Activated T-cell treated with anti-CD3 and anti-CD28 coated beads, Interleukin-2, amount 50 U/mL, for 72 hours (primary cell): ENCODE results near the gene LRMDA. TPM values are rescaled to one million over a fixed set of nuclear protein-coding genes. Genes with fewer than 3 reads are reported as not detected.

Source experiments
- ATAC-seq, 2 donors: fragments of 150-1000 bp; cut with Tn5 transposase; replicated peaks in 1 of 2; 2 replicates each; pipeline ENCODE4 v1.10.0; 2021; ENCODE audit warnings: moderate library complexity in 2 of 2, mild to moderate bottlenecking in 1 of 2
- DNase-seq, 2 donors: peaks; one replicate each; pipeline ENCODE4 v3.0.0; 2021 to 2022; ENCODE audit warnings: mixed read lengths in 1 of 2
- H3K27ac Mint-ChIP-seq: one replicate; pipeline ENCODE4 v1.8.0; 2022; ENCODE audit warnings: mild to moderate bottlenecking, moderate library complexity, mixed read lengths
- H3K27me3 Mint-ChIP-seq: one replicate; pipeline ENCODE4 v1.8.0; 2022; ENCODE audit warnings: low read depth, mixed read lengths
- H3K36me3 Mint-ChIP-seq, 2 donors: one replicate each; pipeline ENCODE4 v1.8.0; 2022; ENCODE audit warnings: mixed read lengths in 2 of 2, mild to moderate bottlenecking in 1 of 2; ENCODE audit not compliant: insufficient read depth in 2 of 2
- H3K4me1 Mint-ChIP-seq: one replicate; pipeline ENCODE4 v1.8.0; 2022; ENCODE audit warnings: low read depth, mixed read lengths
- H3K4me3 Mint-ChIP-seq, 2 donors: one replicate each; pipeline ENCODE4 v1.8.0; 2022; ENCODE audit warnings: mild to moderate bottlenecking in 2 of 2, mixed read lengths in 2 of 2, moderate library complexity in 2 of 2
- H3K9me3 Mint-ChIP-seq, 2 donors: one replicate each; pipeline ENCODE4 v1.8.0; 2022; ENCODE audit warnings: mixed read lengths in 2 of 2
- total RNA-seq, 2 donors: library from RNA; stranded (reverse); gene quantifications; one replicate each; pipeline ENCODE4 v1.2.3, GENCODE V29; 2022

The LRMDA gene
- total RNA-seq, 2 donors from 2014 or later = not detected

DNA sequence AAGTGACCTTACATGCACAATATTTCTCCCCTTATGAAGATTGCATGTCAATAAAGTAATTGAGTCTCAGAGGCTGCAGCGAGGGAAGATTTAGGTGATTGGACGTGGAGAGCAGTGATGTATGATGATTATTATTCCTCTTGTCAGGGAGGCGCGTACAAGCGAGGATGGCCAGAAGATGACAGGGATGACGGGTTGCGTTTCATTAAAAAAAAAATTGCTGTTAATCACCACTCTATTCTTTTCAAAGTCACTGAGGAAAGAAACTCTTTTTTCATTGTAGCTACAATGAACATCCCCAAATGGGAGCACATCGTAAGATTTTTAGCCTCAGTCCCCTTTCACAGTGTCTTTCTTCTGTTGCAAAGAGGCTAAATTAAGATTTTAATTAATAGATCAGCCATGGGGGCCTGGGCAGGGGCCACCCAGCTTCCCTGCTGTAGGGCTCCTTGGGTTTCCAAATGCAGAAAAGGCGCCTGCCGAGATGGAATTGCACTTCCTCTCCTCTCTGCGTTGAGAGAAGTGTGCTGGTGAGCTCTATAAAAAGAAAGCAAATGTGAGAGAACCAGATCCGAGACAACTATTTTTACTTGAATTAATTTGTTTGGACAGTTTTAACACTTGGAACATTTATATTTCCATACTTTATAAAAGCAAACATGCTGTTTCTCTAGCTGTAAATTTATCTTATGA lies 998.1 kb downstream of the LRMDA start:
- no peaks in the 10 kb centered on the region for H3K4me1 Mint-ChIP-seq
- ATAC-seq (no peak), DNase-seq (no peak)
- H3K36me3 Mint-ChIP-seq = no peaks in the 10 kb centered on the region
- peaks cover 1 to 4% of the 10 kb centered on the region in 2 donors for H3K9me3 Mint-ChIP-seq
- no peaks in the 10 kb centered on the region for H3K27me3 Mint-ChIP-seq
- no peak overlapping the region for H3K4me3 Mint-ChIP-seq
- H3K27ac Mint-ChIP-seq = no peak overlapping the region

GRCh38 chr10:76430061-76430645 lies 998.7 kb downstream of the LRMDA start:
- Mint-ChIP-seq H3K27me3 (no peaks in the 10 kb centered on the region), H3K4me3 (no peak overlapping the region), H3K27ac (no peak overlapping the region), H3K4me1 (no peaks in the 10 kb centered on the region), H3K9me3 (peaks cover 1 to 4% of the 10 kb centered on the region in 2 donors), H3K36me3 (no peaks in the 10 kb centered on the region)
- DNase-seq (no peak), ATAC-seq (no peak)

GRCh38 chr10:76432016-76433012 lies 1000.9 kb downstream of the LRMDA start:
- ATAC-seq (no peak), DNase-seq (no peak)
- Mint-ChIP-seq H3K4me3 (no peak overlapping the region), H3K4me1 (no peaks in the 10 kb centered on the region), H3K36me3 (no peaks in the 10 kb centered on the region), H3K27me3 (no peaks in the 10 kb centered on the region), H3K9me3 (peaks cover 1 to 4% of the 10 kb centered on the region in 2 donors), H3K27ac (no peak overlapping the region)

- H3K36me3 Mint-ChIP-seq = no peaks in the 10 kb centered on the region
Measured at GRCh38 chr10:76433161-76434005, 1002.0 kb downstream of the LRMDA start.

GRCh38 chr10:76435157-76435556 lies 1003.7 kb downstream of the LRMDA start:
- Mint-ChIP-seq H3K4me1 (no peaks in the 10 kb centered on the region), H3K36me3 (no peaks in the 10 kb centered on the region), H3K9me3 (peaks cover 0 to 1% of the 10 kb centered on the region in 2 donors), H3K27ac (no peak overlapping the region), H3K4me3 (no peak overlapping the region), H3K27me3 (no peaks in the 10 kb centered on the region)
- DNase-seq = no peak
- ATAC-seq = no peak

More at GRCh38 chr10:76433161-76434005, 1002.0 kb downstream of the LRMDA start:
- H3K9me3 Mint-ChIP-seq = peaks cover 1 to 2% of the 10 kb centered on the region in 2 donors
- H3K4me1 Mint-ChIP-seq = no peaks in the 10 kb centered on the region
- no peaks in the 10 kb centered on the region for H3K27me3 Mint-ChIP-seq
- no peak for ATAC-seq
- no peak overlapping the region for H3K4me3 Mint-ChIP-seq
- H3K27ac Mint-ChIP-seq = no peak overlapping the region
- DNase-seq = no peak

DNA sequence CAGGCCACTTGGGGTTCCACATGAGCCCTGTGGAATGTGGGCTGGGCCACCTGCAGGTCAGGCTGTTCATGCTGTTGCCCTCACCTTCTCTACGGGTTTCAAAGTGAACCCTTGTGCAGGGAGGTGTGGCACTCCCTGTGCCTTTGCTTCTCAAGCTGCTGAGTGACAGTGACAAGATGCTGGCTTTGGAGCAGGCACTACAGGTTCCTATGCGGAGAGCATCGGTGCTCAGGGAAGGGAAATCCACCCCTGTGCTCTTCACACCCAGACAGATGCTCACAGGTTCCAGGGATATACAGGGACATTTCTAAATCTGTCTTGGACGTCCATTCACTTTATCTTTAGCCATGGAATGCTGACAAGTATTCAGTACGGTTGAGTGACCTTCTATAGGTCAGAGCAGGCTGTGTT lies 1005.0 kb downstream of the LRMDA start:
- Mint-ChIP-seq H3K36me3 (no peaks in the 10 kb centered on the region), H3K9me3 (peaks cover 1 to 2% of the 10 kb centered on the region in 2 donors), H3K27ac (no peak overlapping the region), H3K27me3 (no peaks in the 10 kb centered on the region), H3K4me3 (no peak overlapping the region), H3K4me1 (no peaks in the 10 kb centered on the region)
- no peak for ATAC-seq
- no peak for DNase-seq

- no peaks in the 10 kb centered on the region for H3K4me1 Mint-ChIP-seq
- no peak overlapping the region for H3K27ac Mint-ChIP-seq
- no peaks in the 10 kb centered on the region for H3K27me3 Mint-ChIP-seq
- no peaks in the 10 kb centered on the region for H3K36me3 Mint-ChIP-seq
- ATAC-seq (no peak), DNase-seq (no peak)
- no peak overlapping the region for H3K4me3 Mint-ChIP-seq
- H3K9me3 Mint-ChIP-seq = peaks cover 0 to 2% of the 10 kb centered on the region in 2 donors
Measured at GRCh38 chr10:76436981-76437380, 1005.6 kb downstream of the LRMDA start.

GRCh38 chr10:76440426-76440825 lies 1009.0 kb downstream of the LRMDA start:
- ATAC-seq (no peak), DNase-seq (no peak)
- peaks cover 0 to 2% of the 10 kb centered on the region in 2 donors for H3K9me3 Mint-ChIP-seq
- no peaks in the 10 kb centered on the region for H3K27me3 Mint-ChIP-seq
- H3K27ac Mint-ChIP-seq = no peak overlapping the region
- no peaks in the 10 kb centered on the region for H3K4me1 Mint-ChIP-seq
- no peak overlapping the region for H3K4me3 Mint-ChIP-seq
- no peaks in the 10 kb centered on the region for H3K36me3 Mint-ChIP-seq

DNA sequence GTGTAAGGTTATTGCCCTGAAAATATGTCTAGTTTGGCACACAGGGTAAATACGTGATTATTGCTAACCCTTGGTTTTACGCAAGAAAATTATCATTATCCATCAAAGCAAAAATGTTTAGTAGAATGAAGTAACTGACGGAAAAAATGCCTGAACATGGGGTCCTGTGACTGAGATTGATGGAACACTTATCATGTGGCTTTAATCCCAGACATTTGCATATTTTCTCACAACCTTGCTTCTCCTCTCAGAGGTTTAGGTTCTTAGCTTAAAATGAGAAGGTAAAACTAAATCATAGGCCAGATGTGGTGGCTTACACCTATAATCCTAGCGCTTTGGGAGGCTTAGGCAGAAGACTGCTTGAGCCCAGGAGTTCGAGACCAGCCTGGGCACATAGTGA lies 1010.7 kb downstream of the LRMDA start:
- H3K27me3 Mint-ChIP-seq = no peaks in the 10 kb centered on the region
- no peak overlapping the region for H3K27ac Mint-ChIP-seq
- DNase-seq = no peak
- H3K4me1 Mint-ChIP-seq = no peaks in the 10 kb centered on the region
- H3K9me3 Mint-ChIP-seq = peaks cover 0 to 2% of the 10 kb centered on the region in 2 donors
- no peak for ATAC-seq
- H3K36me3 Mint-ChIP-seq = no peaks in the 10 kb centered on the region
- no peak overlapping the region for H3K4me3 Mint-ChIP-seq

DNA sequence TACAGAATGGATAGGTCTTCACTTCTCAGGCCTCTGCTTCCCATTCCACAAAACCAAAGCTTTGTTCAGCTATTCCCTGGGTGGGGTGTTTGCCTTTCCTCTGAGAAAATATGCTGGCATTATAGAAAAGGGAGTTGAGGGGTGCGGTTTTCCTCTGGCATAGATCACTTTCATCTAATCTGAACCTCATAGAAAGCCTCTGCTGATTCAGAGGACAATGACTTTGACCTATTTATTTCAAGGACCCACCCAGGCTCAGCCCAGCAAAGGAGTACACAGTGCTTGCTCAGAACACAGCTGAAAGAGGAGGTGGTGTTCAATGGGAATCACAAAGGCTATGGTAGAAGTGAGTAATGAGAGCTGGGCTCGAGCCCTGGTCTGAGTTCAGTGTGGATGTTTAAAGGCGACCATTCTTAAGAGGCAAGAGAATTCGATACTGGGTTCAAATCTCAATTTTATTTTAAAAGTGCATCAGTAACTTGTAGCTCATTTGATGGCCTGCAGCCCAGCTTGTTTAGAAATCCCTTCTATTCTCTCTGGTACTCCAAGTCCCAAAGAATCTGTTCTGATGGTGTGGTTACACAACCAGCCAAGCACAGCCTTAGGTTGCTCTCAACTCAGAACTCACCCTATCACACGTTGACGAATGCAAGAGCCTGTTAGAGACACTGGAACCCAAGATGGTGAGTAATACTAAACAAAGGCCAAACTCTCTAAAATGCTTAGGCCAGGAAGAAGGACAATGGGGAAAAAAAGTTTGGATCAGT lies 1012.8 kb downstream of the LRMDA start:
- Mint-ChIP-seq H3K27me3 (no peaks in the 10 kb centered on the region), H3K4me3 (no peak overlapping the region), H3K36me3 (no peaks in the 10 kb centered on the region), H3K9me3 (peaks cover 0 to 2% of the 10 kb centered on the region in 2 donors), H3K27ac (no peak overlapping the region), H3K4me1 (no peaks in the 10 kb centered on the region)
- ATAC-seq (no peak), DNase-seq (no peak)

DNA sequence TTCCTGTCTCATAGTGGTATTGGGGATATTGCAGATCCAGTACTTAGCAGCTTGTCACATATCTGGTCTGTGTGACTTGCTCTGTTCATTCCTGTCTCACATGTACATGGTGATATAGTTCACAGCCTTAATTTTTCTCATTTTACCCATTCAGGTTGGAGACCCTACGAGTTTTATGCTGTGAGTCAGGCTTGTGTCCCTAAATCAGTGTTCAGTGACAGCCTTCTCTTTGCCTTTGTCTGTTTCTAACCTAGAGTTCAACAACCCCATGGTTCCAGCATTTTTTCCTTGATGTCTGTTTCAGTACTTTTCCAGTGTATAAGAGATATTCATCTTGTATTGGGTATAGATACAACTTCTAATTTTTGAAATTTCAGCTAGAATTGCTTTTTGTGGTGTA lies 1016.2 kb downstream of the LRMDA start:
- H3K27me3 Mint-ChIP-seq = no peaks in the 10 kb centered on the region
- no peak overlapping the region for H3K4me3 Mint-ChIP-seq
- no peaks in the 10 kb centered on the region for H3K36me3 Mint-ChIP-seq
- ATAC-seq = no peak
- no peak for DNase-seq
- no peak overlapping the region for H3K27ac Mint-ChIP-seq
- H3K9me3 Mint-ChIP-seq = no peaks in the 10 kb centered on the region
- no peaks in the 10 kb centered on the region for H3K4me1 Mint-ChIP-seq

GRCh38 chr10:76451911-76452310 lies 1020.5 kb downstream of the LRMDA start:
- ATAC-seq = no peak
- Mint-ChIP-seq H3K27ac (no peak overlapping the region), H3K9me3 (no peaks in the 10 kb centered on the region)

More at GRCh38 chr10:76451911-76452310, 1020.5 kb downstream of the LRMDA start:
- no peaks in the 10 kb centered on the region for H3K27me3 Mint-ChIP-seq
- H3K4me3 Mint-ChIP-seq = no peak overlapping the region
- DNase-seq = no peak
- no peaks in the 10 kb centered on the region for H3K4me1 Mint-ChIP-seq
- no peaks in the 10 kb centered on the region for H3K36me3 Mint-ChIP-seq
